ENCODE results near the gene SLC6A11.

DNA sequence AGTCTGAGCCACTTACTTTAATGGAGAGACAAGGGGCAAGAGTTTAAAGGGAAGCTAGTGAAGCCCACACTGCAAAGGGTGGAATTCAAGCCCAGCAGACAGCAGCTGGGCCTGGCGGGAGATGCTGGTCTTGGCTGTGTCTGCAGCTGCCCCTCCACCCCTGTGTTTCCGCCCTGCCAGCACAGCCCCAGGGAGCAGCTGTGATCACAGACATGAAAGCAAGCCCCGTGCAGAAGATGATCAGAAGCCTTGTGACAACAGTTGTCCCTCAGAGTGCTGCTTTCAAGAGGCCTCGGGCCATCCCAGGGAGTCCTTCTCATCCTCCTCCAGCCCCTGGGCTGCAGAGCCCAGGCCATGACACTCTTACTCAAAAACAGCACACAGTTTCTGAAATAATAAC lies 152.4 kb downstream of the SLC6A11 start:
- TF ChIP-seq, protein P1, sequence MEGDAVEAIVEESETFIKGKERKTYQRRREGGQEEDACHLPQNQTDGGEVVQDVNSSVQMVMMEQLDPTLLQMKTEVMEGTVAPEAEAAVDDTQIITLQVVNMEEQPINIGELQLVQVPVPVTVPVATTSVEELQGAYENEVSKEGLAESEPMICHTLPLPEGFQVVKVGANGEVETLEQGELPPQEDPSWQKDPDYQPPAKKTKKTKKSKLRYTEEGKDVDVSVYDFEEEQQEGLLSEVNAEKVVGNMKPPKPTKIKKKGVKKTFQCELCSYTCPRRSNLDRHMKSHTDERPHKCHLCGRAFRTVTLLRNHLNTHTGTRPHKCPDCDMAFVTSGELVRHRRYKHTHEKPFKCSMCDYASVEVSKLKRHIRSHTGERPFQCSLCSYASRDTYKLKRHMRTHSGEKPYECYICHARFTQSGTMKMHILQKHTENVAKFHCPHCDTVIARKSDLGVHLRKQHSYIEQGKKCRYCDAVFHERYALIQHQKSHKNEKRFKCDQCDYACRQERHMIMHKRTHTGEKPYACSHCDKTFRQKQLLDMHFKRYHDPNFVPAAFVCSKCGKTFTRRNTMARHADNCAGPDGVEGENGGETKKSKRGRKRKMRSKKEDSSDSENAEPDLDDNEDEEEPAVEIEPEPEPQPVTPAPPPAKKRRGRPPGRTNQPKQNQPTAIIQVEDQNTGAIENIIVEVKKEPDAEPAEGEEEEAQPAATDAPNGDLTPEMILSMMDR (IDR thresholded peaks at IDR 0.05): no peak
- TF ChIP-seq POLR2A (IDR thresholded peaks at IDR 0.05) (no peak), EP300 (IDR thresholded peaks at IDR 0.05) (no peak)

Data from tibial nerve (tissue), 4 donors.